A549 treated with GW870086 at 1 μM for 4 hours (cell line): ENCODE measurements around the gene SLC25A6. TPM values are rescaled to one million over a fixed set of nuclear protein-coding genes. Genes with fewer than 3 reads are reported as not detected.

ENCODE experiments used
- total RNA-seq: library from RNA; stranded (reverse); fragments of 200-300 nt; extraction: Qiagen RNA extraction; gene quantifications from 5 replicates; pipeline ENCODE4 v1.2.3, GENCODE V29; 2022; ENCODE audit warnings: low read depth

SLC25A6 gene
- 415 to 456 TPM (median 446 TPM) in 5 replicates for total RNA-seq

GRCh38 chrX:1391707-1392375, at the start of gene SLC25A6:
TSS of gene SLC25A6 (minus strand) at chrX:1392113. CDS start at chrX:1392009, 104 bp downstream.

GRCh38 chrX:1336331-1336943, 55.5 kb downstream of the SLC25A6 start, which contains the start of gene IL3RA:
TSS of gene IL3RA (plus strand) at chrX:1336785. CDS start at chrX:1341766, 4,981 bp downstream.

Other genes starting within 250 kb of the SLC25A6 start
- 0.74 to 1.1 TPM (median 0.97 TPM) in 5 replicates for gene CRLF2, start 179.5 kb downstream of the SLC25A6 start, total RNA-seq
- 2.7 to 4.3 TPM (median 3.0 TPM) in 5 replicates for gene CSF2RA, start 123.3 kb downstream of the SLC25A6 start, total RNA-seq
- gene IL3RA, start 55.3 kb downstream of the SLC25A6 start, total RNA-seq: 0.15 to 0.46 TPM (median 0.17 TPM) in 5 replicates
- gene ASMTL, start 60.8 kb upstream of the SLC25A6 start, total RNA-seq: 18.0 to 19.5 TPM (median 18.9 TPM) in 5 replicates
- 0.02 to 0.10 TPM (median 0.07 TPM) in 3 of 5 replicates, not detected in the others for gene P2RY8, start 145.1 kb upstream of the SLC25A6 start, total RNA-seq
- 27.1 to 40.9 TPM (median 36.6 TPM) in 5 replicates for gene AKAP17A, start 199.5 kb upstream of the SLC25A6 start, total RNA-seq
- 0.30 to 0.58 TPM (median 0.43 TPM) in 4 of 5 replicates, not detected in the other for gene ASMT, start 222.9 kb upstream of the SLC25A6 start, total RNA-seq